Mesenchymal stem cell (in vitro differentiated cells and primary cell): ENCODE measurements around the gene HCFC1R1.

Source experiments
- DNase-seq: peaks from one replicate; pipeline ENCODE4 v3.0.0-alpha.2; 2013
- H2AFZ ChIP-seq: one replicate; pipeline ENCODE4 v1.6.1; 2013; ENCODE audit warnings: low read depth, mild to moderate bottlenecking, control low read depth, inconsistent platforms, low read length, moderate library complexity
- H2AK5ac ChIP-seq: 2 replicates; pipeline ENCODE4 v1.6.1; 2013; ENCODE audit warnings: low read length, moderate library complexity, mild to moderate bottlenecking, inconsistent platforms; ENCODE audit not compliant: severe bottlenecking
- H2BK120ac ChIP-seq: one replicate; pipeline ENCODE4 v1.6.1; 2013; ENCODE audit warnings: low read depth, mild to moderate bottlenecking, inconsistent platforms, low read length, moderate library complexity
- H2BK12ac ChIP-seq, 2 experiments: one replicate each; pipeline ENCODE4 v1.6.1; 2013; ENCODE audit warnings: inconsistent platforms in 2 of 2, low read length in 2 of 2, mild to moderate bottlenecking in 2 of 2, moderate library complexity in 2 of 2, control low read depth in 1 of 2
- H2BK15ac ChIP-seq: one replicate; pipeline ENCODE4 v1.6.1; 2013; ENCODE audit warnings: mild to moderate bottlenecking, low read depth, inconsistent platforms; ENCODE audit not compliant: poor library complexity, severe bottlenecking
- H2BK5ac ChIP-seq: 2 replicates; pipeline ENCODE4 v1.6.1; 2013; ENCODE audit warnings: low read depth, mild to moderate bottlenecking, low read length, control low read depth, inconsistent platforms; ENCODE audit not compliant: poor library complexity, severe bottlenecking
- H3K14ac ChIP-seq, 2 experiments: one replicate each; pipeline ENCODE4 v1.6.1; 2013; ENCODE audit warnings: inconsistent platforms in 2 of 2, low read length in 2 of 2, control low read depth in 1 of 2, mild to moderate bottlenecking in 1 of 2, moderate library complexity in 1 of 2
- H3K18ac ChIP-seq, 2 experiments: one replicate each; pipeline ENCODE4 v1.6.1; 2013; ENCODE audit warnings: inconsistent platforms in 2 of 2, low read length in 2 of 2, control low read depth in 1 of 2, low read depth in 1 of 2, mild to moderate bottlenecking in 1 of 2
- H3K23ac ChIP-seq, 2 experiments: one replicate each; pipeline ENCODE4 v1.6.1; 2013; ENCODE audit warnings: inconsistent platforms in 2 of 2, low read length in 2 of 2, mild to moderate bottlenecking in 2 of 2, moderate library complexity in 2 of 2, control low read depth in 1 of 2
- H3K27ac ChIP-seq: 2 replicates; pipeline ENCODE4 v1.5.1; 2013; ENCODE audit warnings: mild to moderate bottlenecking, moderate library complexity, low read length, control low read depth, inconsistent platforms; ENCODE audit not compliant: poor library complexity, severe bottlenecking
- H3K27me3 ChIP-seq, 2 experiments: 2 replicates each; pipeline versions ENCODE4 v1.6.1 to v1.7.0; 2013; ENCODE audit warnings: low read length in 2 of 2, mild to moderate bottlenecking in 2 of 2, moderate library complexity in 2 of 2, control low read depth in 1 of 2, inconsistent platforms in 1 of 2; ENCODE audit not compliant: control insufficient read depth in 1 of 2, insufficient read depth in 1 of 2
- H3K36me3 ChIP-seq, 2 experiments: 2 replicates each; pipeline versions ENCODE4 v1.6.1 to v1.7.0; 2013; ENCODE audit warnings: low read length in 2 of 2, control low read depth in 1 of 2, inconsistent platforms in 1 of 2, low read depth in 1 of 2, mild to moderate bottlenecking in 1 of 2; ENCODE audit not compliant: insufficient read depth in 2 of 2, control insufficient read depth in 1 of 2
- H3K4ac ChIP-seq, 2 experiments: one replicate each; pipeline ENCODE4 v1.6.1; 2013; ENCODE audit warnings: inconsistent platforms in 2 of 2, low read length in 2 of 2, mild to moderate bottlenecking in 2 of 2, moderate library complexity in 2 of 2, control low read depth in 1 of 2, low read depth in 1 of 2
- H3K4me1 ChIP-seq: 2 replicates; pipeline ENCODE4 v1.6.1; 2013; ENCODE audit warnings: low read depth, low read length, control low read depth; ENCODE audit not compliant: control insufficient read depth, insufficient read depth
- H3K4me2 ChIP-seq: 2 replicates; pipeline ENCODE4 v1.6.1; 2013; ENCODE audit warnings: low read length, mild to moderate bottlenecking, inconsistent platforms; ENCODE audit not compliant: poor library complexity, severe bottlenecking
- H3K4me3 ChIP-seq, 2 experiments: 2 replicates each; pipeline versions ENCODE4 v1.5.1 to v1.7.0; 2013; ENCODE audit warnings: low read length in 2 of 2, mild to moderate bottlenecking in 2 of 2, control low read depth in 1 of 2, low read depth in 1 of 2; ENCODE audit not compliant: insufficient read depth in 1 of 2
- H3K79me1 ChIP-seq: replicated peaks from 2 replicates; pipeline ENCODE4 v1.6.1; 2013; ENCODE audit warnings: mild to moderate bottlenecking, control low read depth, low read length, inconsistent platforms; ENCODE audit not compliant: poor library complexity, severe bottlenecking
- H3K9ac ChIP-seq: 2 replicates; pipeline ENCODE4 v1.7.0; 2013; ENCODE audit warnings: mild to moderate bottlenecking, low read length, moderate library complexity
- H3K9me3 ChIP-seq: 2 replicates; pipeline ENCODE4 v1.7.0; 2013; ENCODE audit warnings: mild to moderate bottlenecking, low read length; ENCODE audit not compliant: control insufficient read depth
- H4K8ac ChIP-seq: one replicate; pipeline ENCODE4 v1.6.1; 2013; ENCODE audit warnings: inconsistent platforms, mild to moderate bottlenecking, low read length, moderate library complexity
- H4K91ac ChIP-seq: one replicate; pipeline ENCODE4 v1.6.1; 2013; ENCODE audit warnings: mild to moderate bottlenecking, low read length, inconsistent platforms
- WGBS: methylation state at CpG from one replicate; pipeline ENCODE4 v1.1.7; 2013; ENCODE audit warnings: mixed read lengths; 5-methylcytosine and 5-hydroxymethylcytosine counted together

Gene HCFC1R1

DNA sequence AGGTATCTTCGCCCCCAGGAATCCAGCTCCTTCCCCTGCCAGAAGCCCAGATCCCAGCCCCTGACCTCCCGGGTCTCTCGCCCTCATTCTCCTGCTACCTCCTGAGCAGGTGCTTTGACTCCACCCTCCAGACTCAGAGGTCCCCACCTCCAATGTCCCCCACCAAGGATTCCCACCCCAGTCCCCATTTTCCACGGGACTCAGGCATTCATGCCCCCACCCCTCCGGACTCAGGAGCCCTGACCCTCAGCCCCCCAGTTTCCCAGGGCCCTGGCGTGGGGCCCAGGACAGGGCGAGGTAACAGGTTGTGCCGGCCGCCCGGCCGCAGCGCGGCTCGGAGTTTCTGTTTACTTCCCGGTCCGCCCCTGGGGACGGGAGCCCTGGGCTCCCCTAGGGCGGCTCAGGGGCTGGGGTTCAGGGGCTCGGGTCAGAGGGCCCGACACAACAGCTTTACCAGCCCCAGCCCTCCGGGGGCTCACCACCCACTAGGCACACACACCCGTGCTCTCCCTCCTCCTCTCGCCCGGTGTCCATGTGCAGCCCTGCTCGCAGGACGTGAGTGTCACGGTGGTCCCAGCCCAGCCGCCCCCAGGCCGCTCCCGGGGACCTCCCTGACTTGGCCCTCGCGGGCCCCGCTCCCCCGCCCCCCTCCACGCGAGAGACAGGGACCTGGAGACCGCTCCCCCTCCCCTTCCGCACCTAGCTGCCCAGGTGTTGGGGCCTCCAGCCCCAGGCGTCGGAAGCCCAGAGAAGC is 12.4 kb upstream of the HCFC1R1 start:
- Histone ChIP-seq H3K9ac (no peak overlapping the region), H3K27ac (no peak overlapping the region), H4K91ac (no peak overlapping the region), H3K9me3 (no peaks in the 10 kb centered on the region), H2BK5ac (no peak overlapping the region), H2BK12ac (no peak overlapping the region), H2AK5ac (no peak overlapping the region), H3K4me2 (no peak overlapping the region), H2BK120ac (no peak overlapping the region), H3K14ac (no peak overlapping the region), H3K4me3 (no peak overlapping the region), H3K18ac (no peak overlapping the region), H3K4me1 (peaks cover 4% of the 10 kb centered on the region), H3K27me3 (peaks cover 71 to 81% of the 10 kb centered on the region in 2 experiments), H2AFZ (no peak overlapping the region), H4K8ac (no peak overlapping the region), H3K36me3 (no peaks in the 10 kb centered on the region), H3K79me1 (no peaks in the 10 kb centered on the region), H3K4ac (no peak overlapping the region), H3K23ac (no peak overlapping the region), H2BK15ac (no peak overlapping the region)
- DNase-seq = no peak
- 6% methylated on average over 31 of the region's 40 CpGs for WGBS

DNA sequence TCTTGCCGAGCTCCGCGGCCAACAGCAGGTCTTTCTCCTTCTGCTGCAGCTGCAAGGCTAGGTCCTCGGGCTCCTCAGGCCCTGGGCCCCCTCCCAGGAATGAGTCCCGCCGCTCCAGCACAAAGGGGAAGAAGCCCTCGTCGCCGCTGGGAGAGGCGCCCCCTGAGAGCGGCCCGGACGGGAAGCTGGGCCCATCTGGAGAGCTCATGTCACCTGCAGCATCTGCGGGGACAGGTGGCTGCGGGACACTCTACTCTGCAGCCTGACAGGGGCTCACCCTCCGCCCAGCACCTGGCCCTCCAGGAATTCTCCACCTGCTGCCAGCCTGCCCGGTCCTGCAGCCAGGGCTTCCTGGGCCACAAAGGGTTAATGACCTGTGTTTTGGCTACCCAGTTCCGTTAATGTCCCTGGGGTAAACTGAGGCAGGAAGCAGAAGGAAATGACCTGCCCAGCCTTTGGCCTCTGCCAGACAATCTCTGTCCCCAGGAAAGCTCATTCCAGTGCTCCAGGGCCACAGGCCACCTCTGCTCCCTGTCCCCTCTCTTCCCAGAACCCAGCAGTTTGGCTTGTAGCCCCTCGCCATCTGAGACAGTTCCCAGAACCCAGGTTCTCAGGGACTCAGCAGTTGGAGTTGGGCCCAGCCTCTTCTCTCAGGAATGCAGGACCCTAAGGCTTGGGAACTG is 11.7 kb upstream of the HCFC1R1 start:
- WGBS = 53% methylated on average over 19 of the region's 19 CpGs
- Histone ChIP-seq H3K4me2 (no peak overlapping the region), H2BK12ac (no peak overlapping the region), H2AK5ac (no peak overlapping the region), H4K91ac (no peak overlapping the region), H3K27me3 (peaks cover 69 to 83% of the 10 kb centered on the region in 2 experiments), H3K9ac (no peak overlapping the region), H3K18ac (no peak overlapping the region), H3K4me1 (peaks cover 4% of the 10 kb centered on the region), H3K4me3 (no peak overlapping the region), H3K27ac (no peak overlapping the region), H2BK15ac (no peak overlapping the region), H2BK5ac (no peak overlapping the region), H2AFZ (no peak overlapping the region), H3K36me3 (no peaks in the 10 kb centered on the region), H3K9me3 (no peaks in the 10 kb centered on the region), H2BK120ac (no peak overlapping the region), H3K79me1 (no peaks in the 10 kb centered on the region), H4K8ac (no peak overlapping the region), H3K4ac (no peak overlapping the region), H3K14ac (no peak overlapping the region), H3K23ac (no peak overlapping the region)
- DNase-seq = no peak

- Histone ChIP-seq H3K79me1 (no peaks in the 10 kb centered on the region), H2AFZ (no peak overlapping the region), H3K23ac (no peak overlapping the region), H4K8ac (no peak overlapping the region), H3K4ac (no peak overlapping the region), H3K4me1 (peaks cover 14% of the 10 kb centered on the region), H2AK5ac (no peak overlapping the region), H3K27me3 (peaks cover 52 to 76% of the 10 kb centered on the region in 2 experiments), H3K4me2 (no peak overlapping the region), H3K36me3 (peaks cover 3 to 13% of the 10 kb centered on the region in 2 experiments), H3K9me3 (no peaks in the 10 kb centered on the region), H3K27ac (no peak overlapping the region), H4K91ac (no peak overlapping the region), H3K14ac (no peak overlapping the region), H2BK120ac (no peak overlapping the region), H3K4me3 (no peak overlapping the region), H2BK15ac (no peak overlapping the region), H3K18ac (no peak overlapping the region), H2BK12ac (no peak overlapping the region), H2BK5ac (no peak overlapping the region), H3K9ac (no peak overlapping the region)
- 72% methylated on average over 7 of the region's 7 CpGs for WGBS
- no peak for DNase-seq
Measured at GRCh38 chr16:3032624-3033023, 8.9 kb upstream of the HCFC1R1 start.
